Measurements from ENCODE around the gene GFAP. TPM values are rescaled to one million over a fixed set of nuclear protein-coding genes. Genes with fewer than 3 reads are reported as not detected.

Gene GFAP
- total RNA-seq, 1 donor: under 0.01 TPM

DNA sequence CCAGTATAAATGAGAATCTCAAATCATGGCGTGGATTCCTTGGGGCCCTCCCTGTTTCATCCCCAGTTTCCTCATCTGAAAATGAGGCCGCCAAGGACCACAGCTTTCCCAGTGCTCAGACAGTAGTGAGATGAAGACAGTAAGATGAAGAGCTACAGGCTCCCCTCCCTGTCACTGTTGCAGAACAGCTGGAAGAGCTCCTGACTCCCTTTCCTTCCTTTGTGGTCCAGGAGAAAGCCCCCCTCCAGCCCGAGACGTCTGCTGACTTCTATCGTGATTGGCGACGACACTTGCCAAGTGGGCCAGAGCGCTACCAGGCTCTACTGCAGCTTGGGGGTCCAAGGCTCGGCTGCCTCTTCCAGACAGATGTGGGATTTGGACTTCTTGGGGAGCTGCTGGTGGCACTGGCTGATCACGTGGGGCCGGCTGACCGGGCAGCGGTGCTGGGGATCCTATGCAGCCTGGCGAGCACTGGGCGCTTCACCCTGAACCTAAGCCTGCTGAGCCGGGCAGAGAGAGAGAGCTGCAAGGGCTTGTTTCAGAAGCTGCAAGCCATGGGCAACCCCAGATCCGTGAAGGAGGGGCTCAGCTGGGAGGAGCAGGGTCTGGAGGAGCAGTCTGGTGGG is 13.1 kb downstream of the GFAP start:
- Histone ChIP-seq H3K9me3 (ENCODE audit: low read depth, low read length) (no peaks in the 10 kb centered on the region), H3K4me1 (ENCODE audit: insufficient read depth, low read length) (peaks cover 56% of the 10 kb centered on the region), H2AFZ (ENCODE audit: low read length) (peak overlapping the region; percentile 54), H3K4me3 (ENCODE audit: insufficient read depth, low read length) (no peak overlapping the region), H4K20me1 (ENCODE audit: insufficient read depth, low read length) (no peaks in the 10 kb centered on the region), H3K79me2 (ENCODE audit: insufficient read depth, low read length) (peaks cover 20% of the 10 kb centered on the region), H3K27ac (ENCODE audit: low read depth, low read length) (peak overlapping the region; percentile 99), H3K36me3 (ENCODE audit: insufficient read depth, low read length) (no peaks in the 10 kb centered on the region), H3K4me2 (ENCODE audit: insufficient read depth, low read length) (peak overlapping the region; percentile 96), H3K27me3 (ENCODE audit: insufficient read depth, low read length) (no peaks in the 10 kb centered on the region)
- DNase-seq (ENCODE audit: insufficient read length, low spot score, missing footprints): no peak
- TF ChIP-seq CTCF (IDR thresholded peaks at IDR 0.05; ENCODE audit: extremely low read depth, low read depth, low read length): no peak

DNA sequence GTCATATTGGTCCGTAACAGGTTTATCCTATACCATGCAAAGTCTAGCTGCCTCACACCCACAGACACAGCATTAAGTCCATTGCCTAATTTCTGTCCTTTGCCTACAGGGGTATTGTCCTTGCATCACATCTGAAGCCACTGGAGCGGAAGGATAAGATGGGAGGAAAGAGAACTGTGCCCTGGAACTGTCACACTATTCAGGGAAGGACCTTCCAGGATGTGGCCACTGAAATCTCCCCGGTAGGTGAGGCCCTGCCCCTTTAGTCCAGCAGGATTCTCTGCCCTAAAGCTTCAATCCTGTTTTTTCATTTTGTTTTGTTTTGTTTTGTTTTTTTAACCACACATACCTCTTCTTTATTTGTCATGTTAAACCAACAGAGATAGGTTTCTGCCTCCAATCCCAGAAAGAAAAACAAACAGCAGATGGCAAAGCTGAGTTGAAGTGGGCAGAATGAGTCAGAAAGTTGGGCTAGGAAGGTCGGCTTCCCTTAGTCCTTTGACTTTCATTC is 13.8 kb downstream of the GFAP start:
- Histone ChIP-seq H3K9me3 (ENCODE audit: low read depth, low read length) (no peaks in the 10 kb centered on the region), H4K20me1 (ENCODE audit: insufficient read depth, low read length) (no peaks in the 10 kb centered on the region), H3K79me2 (ENCODE audit: insufficient read depth, low read length) (peaks cover 27% of the 10 kb centered on the region), H3K4me1 (ENCODE audit: insufficient read depth, low read length) (peaks cover 48% of the 10 kb centered on the region), H3K27ac (ENCODE audit: low read depth, low read length) (peak overlapping the region; percentile 99), H3K36me3 (ENCODE audit: insufficient read depth, low read length) (no peaks in the 10 kb centered on the region), H3K4me2 (ENCODE audit: insufficient read depth, low read length) (peak overlapping the region; percentile 96), H3K4me3 (ENCODE audit: insufficient read depth, low read length) (no peak overlapping the region), H3K27me3 (ENCODE audit: insufficient read depth, low read length) (no peaks in the 10 kb centered on the region), H2AFZ (ENCODE audit: low read length) (peak overlapping the region; percentile 54)
- DNase-seq (ENCODE audit: insufficient read length, low spot score, missing footprints): peak; percentile 89
- peak; percentile 39 for TF ChIP-seq CTCF (IDR thresholded peaks at IDR 0.05; ENCODE audit: extremely low read depth, low read depth, low read length)

GRCh38 chr17:44900894-44901293 is 14.4 kb downstream of the GFAP start:
- Histone ChIP-seq H3K9me3 (ENCODE audit: low read depth, low read length) (no peaks in the 10 kb centered on the region), H3K79me2 (ENCODE audit: insufficient read depth, low read length) (peaks cover 33% of the 10 kb centered on the region)
- no peak for TF ChIP-seq CTCF (IDR thresholded peaks at IDR 0.05; ENCODE audit: extremely low read depth, low read depth, low read length)

DNA sequence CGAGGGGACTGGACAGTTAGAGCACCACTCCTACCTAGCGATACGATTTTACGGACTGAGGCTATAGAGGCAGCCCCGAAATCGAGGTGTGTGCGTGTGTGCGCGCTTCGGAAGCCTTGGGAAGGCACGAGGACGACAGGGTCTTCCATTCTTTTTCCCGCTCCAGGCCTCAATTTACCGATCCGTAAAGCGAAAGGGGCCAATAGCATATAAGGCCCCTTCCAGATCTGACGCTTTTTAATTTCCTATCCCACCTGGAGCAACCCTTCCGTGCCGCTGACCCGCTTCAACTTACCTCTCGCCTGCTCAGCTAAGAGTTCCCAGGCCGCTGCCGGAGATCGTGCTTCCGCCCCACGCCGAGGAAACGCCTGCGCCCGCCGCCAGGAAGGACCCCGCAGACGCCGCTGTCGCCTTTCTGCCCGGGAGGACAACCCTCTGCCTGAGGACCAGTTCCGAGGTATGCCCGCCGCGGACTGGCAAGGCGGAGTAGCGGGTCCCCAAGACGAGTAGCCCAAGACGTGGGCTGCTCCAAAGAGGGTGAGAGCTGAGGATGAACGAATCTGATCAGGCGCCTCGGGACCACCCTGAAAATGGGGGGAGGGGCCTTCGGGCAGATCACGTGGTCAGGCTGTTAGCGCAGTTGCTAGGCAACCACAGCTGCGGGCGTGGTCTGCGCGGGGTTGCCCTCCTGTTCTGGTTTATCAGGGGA is 16.1 kb downstream of the GFAP start, which contains the start of gene EFTUD2:
TSS of gene EFTUD2 (minus strand) at position 372 of the 709 bp plus-strand sequence. CDS start 4,924 bp downstream, outside the sequence.
- DNase-seq (ENCODE audit: insufficient read length, low spot score, missing footprints): peak; percentile 96
- no peaks in the 10 kb centered on the region for H3K27me3 ChIP-seq (ENCODE audit: insufficient read depth, low read length)
- peaks cover 7% of the 10 kb centered on the region for H3K36me3 ChIP-seq (ENCODE audit: insufficient read depth, low read length)
- peak within 1 kb of the TSS; percentile 86 for H3K4me3 ChIP-seq (ENCODE audit: insufficient read depth, low read length)
- H4K20me1 ChIP-seq (ENCODE audit: insufficient read depth, low read length): peaks cover 10% of the 10 kb centered on the region
- peak within 1 kb of the TSS; percentile 99 for H3K27ac ChIP-seq (ENCODE audit: low read depth, low read length)
- peak within 1 kb of the TSS; percentile 96 for H3K4me2 ChIP-seq (ENCODE audit: insufficient read depth, low read length)
- H3K79me2 ChIP-seq (ENCODE audit: insufficient read depth, low read length): peaks cover 49% of the 10 kb centered on the region
- peaks cover 33% of the 10 kb centered on the region for H3K4me1 ChIP-seq (ENCODE audit: insufficient read depth, low read length)
- no peaks in the 10 kb centered on the region for H3K9me3 ChIP-seq (ENCODE audit: low read depth, low read length)
- H2AFZ ChIP-seq (ENCODE audit: low read length): peak within 1 kb of the TSS; percentile 95
- TF ChIP-seq CTCF (IDR thresholded peaks at IDR 0.05; ENCODE audit: extremely low read depth, low read depth, low read length): no peak

More at GRCh38 chr17:44900894-44901293, 14.4 kb downstream of the GFAP start:
- peaks cover 42% of the 10 kb centered on the region for H3K4me1 ChIP-seq (ENCODE audit: insufficient read depth, low read length)
- H4K20me1 ChIP-seq (ENCODE audit: insufficient read depth, low read length): peaks cover under 1% of the 10 kb centered on the region
- H3K27ac ChIP-seq (ENCODE audit: low read depth, low read length): peak overlapping the region; percentile 99
- H3K36me3 ChIP-seq (ENCODE audit: insufficient read depth, low read length): peaks cover 2% of the 10 kb centered on the region
- H3K4me3 ChIP-seq (ENCODE audit: insufficient read depth, low read length): no peak overlapping the region
- H3K4me2 ChIP-seq (ENCODE audit: insufficient read depth, low read length): peak overlapping the region; percentile 96
- H3K27me3 ChIP-seq (ENCODE audit: insufficient read depth, low read length): no peaks in the 10 kb centered on the region
- H2AFZ ChIP-seq (ENCODE audit: low read length): no peak overlapping the region
- peak; percentile 83 for DNase-seq (ENCODE audit: insufficient read length, low spot score, missing footprints)

All from osteoblast (primary cell).